ENCODE results near the gene KIAA0319L.

DNA sequence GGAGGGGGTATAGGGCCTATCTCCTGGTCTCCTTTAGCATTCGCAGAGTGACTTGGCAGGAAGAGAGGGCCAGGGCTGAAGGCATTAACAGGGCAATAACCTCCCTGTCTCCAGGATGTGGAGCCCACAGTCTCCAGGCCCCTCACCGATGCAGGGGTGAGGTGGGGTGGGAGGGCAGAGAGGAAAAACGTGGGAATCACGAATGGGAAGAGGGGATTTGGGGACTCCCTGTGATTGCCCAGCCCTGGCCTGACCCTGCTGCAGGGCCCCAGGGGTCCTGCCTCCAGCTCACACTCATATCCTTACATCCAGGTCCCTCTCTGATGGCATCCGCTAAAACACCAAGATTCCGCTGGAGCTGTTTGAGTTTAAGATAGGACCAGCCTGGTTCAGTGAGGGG is 30.5 kb upstream of the KIAA0319L start:
- TF ChIP-seq, protein P1, sequence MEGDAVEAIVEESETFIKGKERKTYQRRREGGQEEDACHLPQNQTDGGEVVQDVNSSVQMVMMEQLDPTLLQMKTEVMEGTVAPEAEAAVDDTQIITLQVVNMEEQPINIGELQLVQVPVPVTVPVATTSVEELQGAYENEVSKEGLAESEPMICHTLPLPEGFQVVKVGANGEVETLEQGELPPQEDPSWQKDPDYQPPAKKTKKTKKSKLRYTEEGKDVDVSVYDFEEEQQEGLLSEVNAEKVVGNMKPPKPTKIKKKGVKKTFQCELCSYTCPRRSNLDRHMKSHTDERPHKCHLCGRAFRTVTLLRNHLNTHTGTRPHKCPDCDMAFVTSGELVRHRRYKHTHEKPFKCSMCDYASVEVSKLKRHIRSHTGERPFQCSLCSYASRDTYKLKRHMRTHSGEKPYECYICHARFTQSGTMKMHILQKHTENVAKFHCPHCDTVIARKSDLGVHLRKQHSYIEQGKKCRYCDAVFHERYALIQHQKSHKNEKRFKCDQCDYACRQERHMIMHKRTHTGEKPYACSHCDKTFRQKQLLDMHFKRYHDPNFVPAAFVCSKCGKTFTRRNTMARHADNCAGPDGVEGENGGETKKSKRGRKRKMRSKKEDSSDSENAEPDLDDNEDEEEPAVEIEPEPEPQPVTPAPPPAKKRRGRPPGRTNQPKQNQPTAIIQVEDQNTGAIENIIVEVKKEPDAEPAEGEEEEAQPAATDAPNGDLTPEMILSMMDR (conservative IDR thresholded peaks at IDR 0.05; ENCODE audit: low read depth, low read length) = no peak
- TF ChIP-seq EZH2phosphoT487 (IDR thresholded peaks at IDR 0.05; ENCODE audit: borderline replicate concordance, low read length) (no peak), EZH2 (IDR thresholded peaks at IDR 0.05; ENCODE audit: low read length, unreplicated experiment) (no peak)

Data from PC-3 (cell line).